SU-DHL-6 (cell line): Measurements from ENCODE around the gene VAT1L.

ENCODE experiments used
- H2AFZ ChIP-seq: fragments of 200-600 bp; sonication (generic); 2 replicates; pipeline ENCODE4 v1.6.1; 2014; ENCODE audit warnings: low read depth, mild to moderate bottlenecking, moderate library complexity, mixed read lengths, antibody characterized with exemption, low read length; ENCODE audit not compliant: severe bottlenecking
- H3F3A ChIP-seq: fragments of 200-600 bp; shearing (Covaris generic); 2 replicates; pipeline ENCODE4 v1.6.0; 2016; ENCODE audit warnings: antibody characterized with exemption, mild to moderate bottlenecking; ENCODE audit not compliant: insufficient read depth
- H3K27ac ChIP-seq: fragments of 200-600 bp; sonication (generic); 2 replicates; pipeline ENCODE4 v1.5.1; 2016; ENCODE audit warnings: low read depth, mild to moderate bottlenecking, low read length, moderate library complexity, mixed read lengths
- H3K27me3 ChIP-seq: fragments of 200-600 bp; sonication (generic), shearing (Covaris generic); 2 replicates; pipeline ENCODE4 v1.6.0; 2014; ENCODE audit warnings: mild to moderate bottlenecking, low read length
- H3K36me3 ChIP-seq: fragments of 200-600 bp; sonication (generic); 2 replicates; pipeline ENCODE4 v1.6.1; 2014; ENCODE audit warnings: mild to moderate bottlenecking, low read length, mixed read lengths
- H3K4me2 ChIP-seq: fragments of 300-600, 200-600 bp; shearing (Covaris generic), sonication (generic); 2 replicates; pipeline ENCODE4 v1.6.0; 2014; ENCODE audit warnings: low read length, low read depth, mild to moderate bottlenecking; ENCODE audit not compliant: poor library complexity, severe bottlenecking
- H3K4me3 ChIP-seq: fragments of 200-600 bp; sonication (generic); 2 replicates; pipeline ENCODE4 v1.5.1; 2014; ENCODE audit warnings: antibody characterized with exemption, low read length, mild to moderate bottlenecking, mixed read lengths; ENCODE audit not compliant: insufficient read depth, poor library complexity, severe bottlenecking
- H3K79me2 ChIP-seq: fragments of 200-600 bp; sonication (generic); 2 replicates; pipeline ENCODE4 v1.6.1; 2014; ENCODE audit warnings: mild to moderate bottlenecking, low read length, moderate library complexity; ENCODE audit not compliant: insufficient read depth
- H3K9ac ChIP-seq: fragments of 200-600 bp; sonication (generic); 2 replicates; pipeline ENCODE4 v1.7.0; 2014; ENCODE audit warnings: mild to moderate bottlenecking, low read length
- H3K9me2 ChIP-seq: fragments of 200-600 bp; sonication (generic); replicated peaks from 2 replicates; pipeline ENCODE4 v1.6.1; 2014; ENCODE audit warnings: low read length; ENCODE audit not compliant: insufficient read depth
- H3K9me3 ChIP-seq: fragments of 200-600 bp; sonication (generic); 2 replicates; pipeline ENCODE4 v1.6.1; 2014; ENCODE audit warnings: low read length, mixed read lengths; ENCODE audit not compliant: insufficient read depth
- H4K20me1 ChIP-seq: fragments of 200-600 bp; sonication (generic); 2 replicates; pipeline ENCODE4 v1.6.1; 2014; ENCODE audit warnings: low read depth, mild to moderate bottlenecking, antibody characterized with exemption, low read length, moderate library complexity, mixed read lengths
- CTCF ChIP-seq: fragments of 200-600 bp; sonication (generic); IDR thresholded peaks from one replicate; pipeline ENCODE4 v1.5.1; 2017; ENCODE audit warnings: antibody characterized with exemption, mild to moderate bottlenecking, low read length, moderate library complexity; ENCODE audit not compliant: insufficient read depth, poor library complexity, severe bottlenecking
- EZH2phosphoT487 ChIP-seq: fragments of 200-600 bp; sonication (generic), shearing (Covaris generic); conservative IDR thresholded peaks from 2 replicates; pipeline ENCODE4 v1.6.1; 2018; ENCODE audit warnings: mild to moderate bottlenecking, antibody characterized with exemption, low read length, moderate library complexity, mixed read lengths

The VAT1L gene

GRCh38 chr16:77744141-77744540 lies 44.2 kb upstream of the VAT1L start:
- Histone ChIP-seq H3K9me3 (no peaks in the 10 kb centered on the region), H2AFZ (no peak overlapping the region), H3K9me2 (no peaks in the 10 kb centered on the region), H3K9ac (no peak overlapping the region), H3F3A (no peaks in the 10 kb centered on the region), H3K27ac (no peak overlapping the region), H4K20me1 (no peaks in the 10 kb centered on the region), H3K79me2 (no peaks in the 10 kb centered on the region), H3K27me3 (no peaks in the 10 kb centered on the region), H3K36me3 (no peaks in the 10 kb centered on the region), H3K4me3 (no peak overlapping the region), H3K4me2 (no peak overlapping the region)
- no peak for TF ChIP-seq EZH2phosphoT487
- no peak for TF ChIP-seq CTCF

- Histone ChIP-seq H2AFZ (no peak overlapping the region), H3F3A (no peaks in the 10 kb centered on the region), H3K9me2 (no peaks in the 10 kb centered on the region), H3K27ac (no peak overlapping the region), H3K9me3 (no peaks in the 10 kb centered on the region), H4K20me1 (no peaks in the 10 kb centered on the region), H3K27me3 (no peaks in the 10 kb centered on the region), H3K79me2 (no peaks in the 10 kb centered on the region), H3K36me3 (no peaks in the 10 kb centered on the region), H3K4me2 (no peak overlapping the region), H3K9ac (no peak overlapping the region), H3K4me3 (no peak overlapping the region)
- TF ChIP-seq EZH2phosphoT487, result no peak
- no peak for TF ChIP-seq CTCF
Measured at GRCh38 chr16:77745972-77746371, 42.4 kb upstream of the VAT1L start.

- Histone ChIP-seq H3K9ac (no peak overlapping the region), H3K27me3 (no peaks in the 10 kb centered on the region), H3K36me3 (no peaks in the 10 kb centered on the region), H3K27ac (no peak overlapping the region), H3K9me3 (no peaks in the 10 kb centered on the region), H3F3A (no peaks in the 10 kb centered on the region), H4K20me1 (no peaks in the 10 kb centered on the region), H3K9me2 (no peaks in the 10 kb centered on the region), H3K4me3 (no peak overlapping the region), H3K79me2 (no peaks in the 10 kb centered on the region), H2AFZ (no peak overlapping the region), H3K4me2 (no peak overlapping the region)
- no peak for TF ChIP-seq EZH2phosphoT487
- TF ChIP-seq CTCF, result no peak
Measured at GRCh38 chr16:77748421-77749005, 39.9 kb upstream of the VAT1L start.
